ENCODE measurements around the gene TXNDC17.

The TXNDC17 gene

GRCh38 chr17:6630390-6630789 is 10.5 kb upstream of the TXNDC17 start:
- TF ChIP-seq, protein P1, sequence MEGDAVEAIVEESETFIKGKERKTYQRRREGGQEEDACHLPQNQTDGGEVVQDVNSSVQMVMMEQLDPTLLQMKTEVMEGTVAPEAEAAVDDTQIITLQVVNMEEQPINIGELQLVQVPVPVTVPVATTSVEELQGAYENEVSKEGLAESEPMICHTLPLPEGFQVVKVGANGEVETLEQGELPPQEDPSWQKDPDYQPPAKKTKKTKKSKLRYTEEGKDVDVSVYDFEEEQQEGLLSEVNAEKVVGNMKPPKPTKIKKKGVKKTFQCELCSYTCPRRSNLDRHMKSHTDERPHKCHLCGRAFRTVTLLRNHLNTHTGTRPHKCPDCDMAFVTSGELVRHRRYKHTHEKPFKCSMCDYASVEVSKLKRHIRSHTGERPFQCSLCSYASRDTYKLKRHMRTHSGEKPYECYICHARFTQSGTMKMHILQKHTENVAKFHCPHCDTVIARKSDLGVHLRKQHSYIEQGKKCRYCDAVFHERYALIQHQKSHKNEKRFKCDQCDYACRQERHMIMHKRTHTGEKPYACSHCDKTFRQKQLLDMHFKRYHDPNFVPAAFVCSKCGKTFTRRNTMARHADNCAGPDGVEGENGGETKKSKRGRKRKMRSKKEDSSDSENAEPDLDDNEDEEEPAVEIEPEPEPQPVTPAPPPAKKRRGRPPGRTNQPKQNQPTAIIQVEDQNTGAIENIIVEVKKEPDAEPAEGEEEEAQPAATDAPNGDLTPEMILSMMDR (conservative IDR thresholded peaks at IDR 0.05; ENCODE audit: low read depth, low read length), result no peak
- H3K4me3 ChIP-seq (IDR thresholded peaks at IDR 0.05; ENCODE audit: insufficient read depth, low read depth, low read length), result no peak overlapping the region
- H3K4me2 ChIP-seq, result no peak overlapping the region
- H3K27ac ChIP-seq, result no peak overlapping the region
- H3K4me1 ChIP-seq (ENCODE audit: low read depth, poor library complexity, severe bottlenecking), result no peaks in the 10 kb centered on the region
- no peak overlapping the region for H3K9ac ChIP-seq
- H3K36me3 ChIP-seq (ENCODE audit: insufficient read depth), result no peaks in the 10 kb centered on the region
- H3K27me3 ChIP-seq (ENCODE audit: insufficient read depth, low read depth), result no peaks in the 10 kb centered on the region
- no peak overlapping the region for H2AFZ ChIP-seq (ENCODE audit: low read depth)
- no peaks in the 10 kb centered on the region for H3K79me2 ChIP-seq (ENCODE audit: insufficient read depth, low read depth)
- no peaks in the 10 kb centered on the region for H4K20me1 ChIP-seq (ENCODE audit: insufficient read depth)

DNA sequence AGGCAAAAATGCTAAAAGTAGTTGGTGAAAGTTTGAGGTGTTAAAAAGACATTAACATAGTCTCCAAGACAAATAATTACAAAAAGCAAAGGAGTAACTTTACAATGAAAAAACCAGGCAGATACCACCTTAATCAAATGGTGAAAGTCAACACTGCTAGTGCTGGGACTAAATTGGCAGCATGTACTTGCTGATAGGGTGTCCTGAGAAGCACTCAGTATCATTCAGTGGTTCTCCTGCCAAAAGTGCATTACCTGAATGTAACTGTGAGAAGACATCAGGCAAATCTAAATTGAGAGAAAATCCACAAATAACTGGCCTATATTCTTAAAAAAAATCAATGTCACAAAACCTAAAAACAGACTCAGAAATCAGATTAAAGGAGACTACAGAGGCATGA is 8.3 kb upstream of the TXNDC17 start:
- Histone ChIP-seq H3K4me2 (no peak overlapping the region), H3K36me3 (ENCODE audit: insufficient read depth) (no peaks in the 10 kb centered on the region), H3K4me1 (ENCODE audit: low read depth, poor library complexity, severe bottlenecking) (no peaks in the 10 kb centered on the region), H3K9ac (no peak overlapping the region), H3K79me2 (ENCODE audit: insufficient read depth, low read depth) (no peaks in the 10 kb centered on the region), H3K27me3 (ENCODE audit: insufficient read depth, low read depth) (no peaks in the 10 kb centered on the region), H3K27ac (no peak overlapping the region), H3K4me3 (IDR thresholded peaks at IDR 0.05; ENCODE audit: insufficient read depth, low read depth, low read length) (no peak overlapping the region), H4K20me1 (ENCODE audit: insufficient read depth) (no peaks in the 10 kb centered on the region), H2AFZ (ENCODE audit: low read depth) (no peak overlapping the region)
- TF ChIP-seq, protein P1 (conservative IDR thresholded peaks at IDR 0.05; ENCODE audit: low read depth, low read length), result no peak

DNA sequence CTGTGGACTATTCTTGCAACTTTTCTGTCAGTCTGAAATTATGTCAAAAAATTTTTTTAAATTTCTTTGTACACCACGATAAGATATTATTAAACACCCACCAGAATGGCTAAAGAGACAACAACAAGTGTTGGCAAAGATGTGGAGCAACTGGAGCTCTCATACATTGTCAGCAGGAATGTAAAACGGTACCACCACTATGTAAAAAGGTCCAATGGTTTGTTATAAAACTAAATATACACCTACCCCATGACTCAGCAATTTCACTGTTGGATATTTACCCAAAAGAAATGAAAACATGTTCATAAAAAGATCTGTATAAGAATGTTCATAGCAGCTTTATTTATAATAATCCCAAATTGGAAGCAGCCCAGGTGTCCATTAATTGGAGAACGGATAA is 7.6 kb upstream of the TXNDC17 start:
- TF ChIP-seq, protein P1 (conservative IDR thresholded peaks at IDR 0.05; ENCODE audit: low read depth, low read length), result no peak
- H4K20me1 ChIP-seq (ENCODE audit: insufficient read depth), result no peaks in the 10 kb centered on the region
- no peaks in the 10 kb centered on the region for H3K27me3 ChIP-seq (ENCODE audit: insufficient read depth, low read depth)
- H2AFZ ChIP-seq (ENCODE audit: low read depth), result no peak overlapping the region
- no peak overlapping the region for H3K4me3 ChIP-seq (IDR thresholded peaks at IDR 0.05; ENCODE audit: insufficient read depth, low read depth, low read length)
- H3K4me1 ChIP-seq (ENCODE audit: low read depth, poor library complexity, severe bottlenecking), result no peaks in the 10 kb centered on the region
- no peaks in the 10 kb centered on the region for H3K36me3 ChIP-seq (ENCODE audit: insufficient read depth)
- no peak overlapping the region for H3K4me2 ChIP-seq
- no peaks in the 10 kb centered on the region for H3K79me2 ChIP-seq (ENCODE audit: insufficient read depth, low read depth)
- H3K27ac ChIP-seq, result no peak overlapping the region
- no peak overlapping the region for H3K9ac ChIP-seq

GRCh38 chr17:6636105-6636504 is 4.8 kb upstream of the TXNDC17 start:
- Histone ChIP-seq H3K27ac (no peak overlapping the region), H3K4me2 (no peak overlapping the region), H3K9ac (no peak overlapping the region), H2AFZ (ENCODE audit: low read depth) (no peak overlapping the region), H3K4me3 (IDR thresholded peaks at IDR 0.05; ENCODE audit: insufficient read depth, low read depth, low read length) (no peak overlapping the region), H3K27me3 (ENCODE audit: insufficient read depth, low read depth) (no peaks in the 10 kb centered on the region), H3K4me1 (ENCODE audit: low read depth, poor library complexity, severe bottlenecking) (no peaks in the 10 kb centered on the region), H3K36me3 (ENCODE audit: insufficient read depth) (no peaks in the 10 kb centered on the region), H4K20me1 (ENCODE audit: insufficient read depth) (no peaks in the 10 kb centered on the region), H3K79me2 (ENCODE audit: insufficient read depth, low read depth) (no peaks in the 10 kb centered on the region)
- TF ChIP-seq, protein P1 (conservative IDR thresholded peaks at IDR 0.05; ENCODE audit: low read depth, low read length), result no peak

Measured in KMS-11 (cell line).